IPS-15b (cell line): Measurements from ENCODE around the gene GRID1.
A peak's percentile ranks its signal among the peaks of the same experiment; 100 is the strongest.

Source experiments
- H3K27me3 ChIP-seq: one replicate; pipeline ENCODE4 v1.6.1; 2013; ENCODE audit warnings: low read length; ENCODE audit not compliant: control insufficient read depth, insufficient read depth
- H3K36me3 ChIP-seq: one replicate; pipeline ENCODE4 v1.6.1; 2013; ENCODE audit warnings: low read length; ENCODE audit not compliant: control insufficient read depth, insufficient read depth
- H3K4me1 ChIP-seq: one replicate; pipeline ENCODE4 v1.6.1; 2013; ENCODE audit warnings: mild to moderate bottlenecking, low read length; ENCODE audit not compliant: control insufficient read depth, insufficient read depth
- H3K4me3 ChIP-seq: one replicate; pipeline ENCODE4 v1.5.1; 2013; ENCODE audit warnings: low read depth, low read length
- H3K9ac ChIP-seq: one replicate; pipeline ENCODE4 v1.6.1; 2013; ENCODE audit warnings: low read depth, mild to moderate bottlenecking, low read length
- H3K9me3 ChIP-seq: one replicate; pipeline ENCODE4 v1.6.1; 2013; ENCODE audit warnings: mild to moderate bottlenecking, low read length; ENCODE audit not compliant: control insufficient read depth, insufficient read depth

Gene GRID1

GRCh38 chr10:86373828-86374227 is 7.2 kb upstream of the GRID1 start:
- Histone ChIP-seq H3K9me3 (no peaks in the 10 kb centered on the region), H3K4me1 (no peaks in the 10 kb centered on the region), H3K4me3 (no peak overlapping the region), H3K36me3 (no peaks in the 10 kb centered on the region), H3K9ac (no peak overlapping the region), H3K27me3 (peaks cover 68% of the 10 kb centered on the region)

GRCh38 chr10:86373251-86373650 is 6.7 kb upstream of the GRID1 start:
- H3K27me3 ChIP-seq, result peaks cover 70% of the 10 kb centered on the region
- H3K4me3 ChIP-seq, result no peak overlapping the region
- H3K36me3 ChIP-seq, result no peaks in the 10 kb centered on the region
- no peaks in the 10 kb centered on the region for H3K9me3 ChIP-seq
- no peaks in the 10 kb centered on the region for H3K4me1 ChIP-seq
- no peak overlapping the region for H3K9ac ChIP-seq

GRCh38 chr10:86372784-86373239 is 6.2 kb upstream of the GRID1 start:
- no peaks in the 10 kb centered on the region for H3K9me3 ChIP-seq
- peaks cover 73% of the 10 kb centered on the region for H3K27me3 ChIP-seq
- no peaks in the 10 kb centered on the region for H3K36me3 ChIP-seq
- no peak overlapping the region for H3K4me3 ChIP-seq
- no peak overlapping the region for H3K9ac ChIP-seq
- no peaks in the 10 kb centered on the region for H3K4me1 ChIP-seq

- Histone ChIP-seq H3K9ac (no peak overlapping the region), H3K27me3 (peaks cover 75% of the 10 kb centered on the region), H3K9me3 (no peaks in the 10 kb centered on the region), H3K4me3 (no peak overlapping the region), H3K36me3 (no peaks in the 10 kb centered on the region), H3K4me1 (no peaks in the 10 kb centered on the region)
Observed at GRCh38 chr10:86372119-86372783, 5.7 kb upstream of the GRID1 start.

- no peak overlapping the region for H3K9ac ChIP-seq
- no peaks in the 10 kb centered on the region for H3K9me3 ChIP-seq
- no peak overlapping the region for H3K4me3 ChIP-seq
- H3K4me1 ChIP-seq, result no peaks in the 10 kb centered on the region
- H3K36me3 ChIP-seq, result no peaks in the 10 kb centered on the region
- peaks cover 75% of the 10 kb centered on the region for H3K27me3 ChIP-seq
Observed at GRCh38 chr10:86371691-86372090, 5.1 kb upstream of the GRID1 start.

- Histone ChIP-seq H3K9ac (no peak overlapping the region), H3K4me3 (no peak overlapping the region), H3K36me3 (no peaks in the 10 kb centered on the region), H3K9me3 (no peaks in the 10 kb centered on the region), H3K4me1 (no peaks in the 10 kb centered on the region), H3K27me3 (peaks cover 69% of the 10 kb centered on the region)
Observed at GRCh38 chr10:86371116-86371515, 4.5 kb upstream of the GRID1 start.

- Histone ChIP-seq H3K4me3 (no peak overlapping the region), H3K36me3 (no peaks in the 10 kb centered on the region), H3K27me3 (peaks cover 70% of the 10 kb centered on the region), H3K4me1 (peaks cover 2% of the 10 kb centered on the region), H3K9ac (no peak overlapping the region), H3K9me3 (no peaks in the 10 kb centered on the region)
Observed at GRCh38 chr10:86370006-86370585, 3.5 kb upstream of the GRID1 start.

GRCh38 chr10:86368987-86369386 is 2.4 kb upstream of the GRID1 start:
- no peaks in the 10 kb centered on the region for H3K9me3 ChIP-seq
- peaks cover 2% of the 10 kb centered on the region for H3K4me1 ChIP-seq
- no peak overlapping the region for H3K4me3 ChIP-seq
- H3K36me3 ChIP-seq, result no peaks in the 10 kb centered on the region
- H3K9ac ChIP-seq, result no peak overlapping the region
- peaks cover 79% of the 10 kb centered on the region for H3K27me3 ChIP-seq

GRCh38 chr10:86368046-86368445 is 1.5 kb upstream of the GRID1 start:
- Histone ChIP-seq H3K4me3 (peak overlapping the region; percentile 45), H3K27me3 (peaks cover 86% of the 10 kb centered on the region)

GRCh38 chr10:86367152-86367951 is 757 bp upstream of the GRID1 start:
- peaks cover 2% of the 10 kb centered on the region for H3K4me1 ChIP-seq
- no peak overlapping the region for H3K9ac ChIP-seq
- H3K27me3 ChIP-seq, result peaks cover 90% of the 10 kb centered on the region
- H3K9me3 ChIP-seq, result no peaks in the 10 kb centered on the region
- H3K4me3 ChIP-seq, result peak overlapping the region; percentile 45
- H3K36me3 ChIP-seq, result no peaks in the 10 kb centered on the region

More at GRCh38 chr10:86368046-86368445, 1.5 kb upstream of the GRID1 start:
- Histone ChIP-seq H3K4me1 (peaks cover 2% of the 10 kb centered on the region), H3K36me3 (no peaks in the 10 kb centered on the region), H3K9ac (no peak overlapping the region), H3K9me3 (no peaks in the 10 kb centered on the region)

- Histone ChIP-seq H3K4me3 (peak overlapping the region; percentile 45), H3K9ac (no peak overlapping the region), H3K27me3 (peaks cover 90% of the 10 kb centered on the region)
Observed at GRCh38 chr10:86366902-86367151, 232 bp upstream of the GRID1 start.

More at GRCh38 chr10:86366902-86367151, 232 bp upstream of the GRID1 start:
- Histone ChIP-seq H3K36me3 (no peaks in the 10 kb centered on the region), H3K9me3 (no peaks in the 10 kb centered on the region), H3K4me1 (peaks cover 2% of the 10 kb centered on the region)
